Trophoblast cell (in vitro differentiated cells and primary cell): Measurements from ENCODE around the gene CTSE.
A peak's percentile ranks its signal among the peaks of the same experiment; 100 is the strongest.

ENCODE experiments used
- DNase-seq, 2 donors: peaks; one replicate each; pipeline ENCODE4 v3.0.0-alpha.2; 2016
- H2AFZ ChIP-seq: 2 replicates; pipeline ENCODE4 v1.6.1; 2013; ENCODE audit warnings: low read length, moderate library complexity, mild to moderate bottlenecking; ENCODE audit not compliant: insufficient read depth, poor library complexity
- H2AK5ac ChIP-seq: 2 replicates; pipeline ENCODE4 v1.6.1; 2013; ENCODE audit warnings: mild to moderate bottlenecking, low read length
- H2BK120ac ChIP-seq: 2 replicates; pipeline ENCODE4 v1.6.1; 2013; ENCODE audit warnings: low read length, mild to moderate bottlenecking, moderate library complexity; ENCODE audit not compliant: insufficient read depth, poor library complexity
- H2BK12ac ChIP-seq: 2 replicates; pipeline ENCODE4 v1.6.1; 2013; ENCODE audit warnings: mild to moderate bottlenecking, low read length, moderate library complexity
- H2BK5ac ChIP-seq: 2 replicates; pipeline ENCODE4 v1.6.1; 2013; ENCODE audit warnings: low read length, low read depth, moderate library complexity, mild to moderate bottlenecking; ENCODE audit not compliant: poor library complexity
- H3K14ac ChIP-seq: 2 replicates; pipeline ENCODE4 v1.6.1; 2013; ENCODE audit warnings: mild to moderate bottlenecking, low read length
- H3K18ac ChIP-seq: 2 replicates; pipeline ENCODE4 v1.6.1; 2013; ENCODE audit warnings: mild to moderate bottlenecking, low read length
- H3K23ac ChIP-seq: 2 replicates; pipeline ENCODE4 v1.6.1; 2013; ENCODE audit warnings: low read length
- H3K27ac ChIP-seq: 2 replicates; pipeline ENCODE4 v1.5.1; 2013; ENCODE audit warnings: low read depth, mild to moderate bottlenecking, inconsistent platforms, low read length, moderate library complexity
- H3K27me3 ChIP-seq: 2 replicates; pipeline ENCODE4 v1.6.1; 2013; ENCODE audit warnings: inconsistent platforms, mild to moderate bottlenecking, low read length, moderate library complexity; ENCODE audit not compliant: insufficient read depth
- H3K36me3 ChIP-seq, 2 experiments: 1 replicate in 1 of 2; 2 replicates in 1 of 2; pipeline ENCODE4 v1.6.1; 2013; ENCODE audit warnings: low read length in 2 of 2, mild to moderate bottlenecking in 2 of 2, moderate library complexity in 1 of 2; ENCODE audit not compliant: insufficient read depth in 2 of 2, control insufficient read depth in 1 of 2
- H3K4ac ChIP-seq: 2 replicates; pipeline ENCODE4 v1.6.1; 2013; ENCODE audit warnings: low read depth, mild to moderate bottlenecking, low read length, moderate library complexity
- H3K4me1 ChIP-seq, 2 experiments: 1 replicate in 1 of 2; 2 replicates in 1 of 2; pipeline ENCODE4 v1.6.1; 2013; ENCODE audit warnings: low read length in 2 of 2, mild to moderate bottlenecking in 2 of 2, moderate library complexity in 1 of 2; ENCODE audit not compliant: insufficient read depth in 2 of 2, control insufficient read depth in 1 of 2
- H3K4me2 ChIP-seq: 2 replicates; pipeline ENCODE4 v1.6.1; 2013; ENCODE audit warnings: inconsistent platforms, mild to moderate bottlenecking, low read length, moderate library complexity
- H3K4me3 ChIP-seq: 2 replicates; pipeline ENCODE4 v1.5.1; 2013; ENCODE audit warnings: mild to moderate bottlenecking, low read depth, low read length, inconsistent platforms
- H3K79me1 ChIP-seq: one replicate; pipeline ENCODE4 v1.6.1; 2013; ENCODE audit warnings: low read length
- H3K79me2 ChIP-seq: 2 replicates; pipeline ENCODE4 v1.6.1; 2013; ENCODE audit warnings: low read length, mild to moderate bottlenecking; ENCODE audit not compliant: control insufficient read depth, insufficient read depth, poor library complexity
- H3K9ac ChIP-seq: 2 replicates; pipeline ENCODE4 v1.6.1; 2013; ENCODE audit warnings: mild to moderate bottlenecking, low read length
- H3K9me3 ChIP-seq: 2 replicates; pipeline ENCODE4 v1.6.1; 2013; ENCODE audit warnings: low read depth, mild to moderate bottlenecking, control low read depth, inconsistent platforms, low read length; ENCODE audit not compliant: insufficient read depth
- H4K12ac ChIP-seq: 2 replicates; pipeline ENCODE4 v1.6.1; 2013; ENCODE audit warnings: low read depth, mild to moderate bottlenecking, low read length, moderate library complexity
- H4K8ac ChIP-seq: 2 replicates; pipeline ENCODE4 v1.6.1; 2013; ENCODE audit warnings: low read depth, mild to moderate bottlenecking, low read length, moderate library complexity
- H4K91ac ChIP-seq: one replicate; pipeline ENCODE4 v1.6.1; 2013; ENCODE audit warnings: low read depth, mild to moderate bottlenecking, low read length, moderate library complexity
- WGBS: extraction: QIAGEN DNeasy Blood & Tissue Kit; methylation state at CpG from one replicate; pipeline ENCODE4 v1.1.7; 2013; ENCODE audit warnings: missing lambda C conversion rate; ENCODE audit not compliant: insufficient read length, insufficient coverage; ENCODE audit errors: extremely low coverage; 5-methylcytosine and 5-hydroxymethylcytosine counted together

Gene CTSE

DNA sequence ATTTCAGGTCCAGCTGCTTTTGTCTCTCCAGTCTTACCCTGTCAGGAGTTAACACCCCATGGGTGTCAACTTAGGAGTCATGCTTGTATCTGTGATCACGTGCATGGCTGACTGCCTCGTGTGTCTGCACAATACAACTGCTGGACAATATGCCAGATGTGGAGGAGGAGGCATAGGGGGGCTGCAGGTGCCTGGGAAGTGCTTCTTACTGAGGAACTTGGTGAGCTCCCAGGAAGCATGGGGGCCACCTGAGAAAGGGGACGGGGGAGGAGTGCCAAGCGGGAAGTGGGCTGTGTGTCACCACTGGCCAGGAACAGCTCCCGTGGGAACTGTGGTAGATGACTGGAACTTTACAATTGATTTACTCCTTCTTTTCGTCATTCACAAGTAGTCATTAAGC lies 38.8 kb upstream of the CTSE start:
- H3K23ac ChIP-seq, result no peak overlapping the region
- peaks cover 6% of the 10 kb centered on the region for H3K9me3 ChIP-seq

DNA sequence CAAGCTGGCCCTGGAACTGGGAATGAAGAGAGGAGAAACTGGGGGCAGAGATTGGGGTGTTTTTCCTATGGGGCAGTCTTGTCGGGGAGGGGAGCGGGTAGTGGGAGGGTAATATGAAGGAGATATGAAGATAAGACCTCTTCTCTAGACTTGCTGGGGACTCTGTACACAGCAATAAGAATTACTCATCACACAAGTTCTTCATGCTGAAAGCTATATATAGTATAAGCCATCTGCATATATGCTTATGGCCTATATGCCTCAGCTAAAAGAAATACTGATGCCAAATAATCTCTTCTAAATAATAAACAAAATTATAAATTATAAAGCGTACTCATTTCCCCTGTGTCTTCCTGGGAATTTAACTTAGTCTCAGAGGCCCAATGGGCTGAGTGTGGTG lies 37.1 kb upstream of the CTSE start:
- WGBS, result no CpG with 5 or more reads among the region's 3 CpGs
- peak overlapping the region; percentile 93 for H4K91ac ChIP-seq
- no peak overlapping the region for H2AFZ ChIP-seq
- no peak overlapping the region for H3K18ac ChIP-seq
- H3K4me1 ChIP-seq, result peaks cover 12 to 21% of the 10 kb centered on the region in 2 experiments
- peak overlapping the region; percentile 78 for H2BK5ac ChIP-seq
- H3K14ac ChIP-seq, result peak overlapping the region; percentile 73
- H4K12ac ChIP-seq, result no peak overlapping the region
- no peak overlapping the region for H3K4me2 ChIP-seq
- no peak overlapping the region for H3K23ac ChIP-seq
- H2AK5ac ChIP-seq, result no peak overlapping the region
- peak overlapping the region; percentile 77 for H2BK120ac ChIP-seq
- H3K9ac ChIP-seq, result no peak overlapping the region
- no peak overlapping the region for H4K8ac ChIP-seq
- no peaks in the 10 kb centered on the region for H3K36me3 ChIP-seq
- peaks cover 6% of the 10 kb centered on the region for H3K9me3 ChIP-seq
- H3K79me2 ChIP-seq, result peaks cover 7% of the 10 kb centered on the region
- H2BK12ac ChIP-seq, result peak overlapping the region; percentile 97
- peaks cover 16% of the 10 kb centered on the region for H3K79me1 ChIP-seq
- no peak overlapping the region for H3K4ac ChIP-seq
- no peak overlapping the region for H3K27ac ChIP-seq
- no peak overlapping the region for H3K4me3 ChIP-seq
- no peaks in the 10 kb centered on the region for H3K27me3 ChIP-seq
- DNase-seq, result no peak

More for the DNA sequence above, 38.8 kb upstream of the CTSE start:
- H3K36me3 ChIP-seq, result no peaks in the 10 kb centered on the region
- H3K4me2 ChIP-seq, result no peak overlapping the region
- H2BK12ac ChIP-seq, result peak overlapping the region; percentile 35
- H2AK5ac ChIP-seq, result no peak overlapping the region
- H3K79me2 ChIP-seq, result peaks cover 7% of the 10 kb centered on the region
- H4K91ac ChIP-seq, result no peak overlapping the region
- no peak overlapping the region for H3K14ac ChIP-seq
- H3K79me1 ChIP-seq, result peaks cover 16% of the 10 kb centered on the region
- no peak overlapping the region for H3K9ac ChIP-seq
- H3K27me3 ChIP-seq, result no peaks in the 10 kb centered on the region
- H2AFZ ChIP-seq, result no peak overlapping the region
- no peak overlapping the region for H3K4me3 ChIP-seq
- H3K4me1 ChIP-seq, result peaks cover 12 to 21% of the 10 kb centered on the region in 2 experiments
- no peak overlapping the region for H3K18ac ChIP-seq
- H2BK120ac ChIP-seq, result no peak overlapping the region
- no CpG with 5 or more reads among the region's 6 CpGs for WGBS
- H4K12ac ChIP-seq, result no peak overlapping the region
- H4K8ac ChIP-seq, result no peak overlapping the region
- no peak overlapping the region for H2BK5ac ChIP-seq
- DNase-seq, result no peak
- H3K27ac ChIP-seq, result no peak overlapping the region
- no peak overlapping the region for H3K4ac ChIP-seq

DNA sequence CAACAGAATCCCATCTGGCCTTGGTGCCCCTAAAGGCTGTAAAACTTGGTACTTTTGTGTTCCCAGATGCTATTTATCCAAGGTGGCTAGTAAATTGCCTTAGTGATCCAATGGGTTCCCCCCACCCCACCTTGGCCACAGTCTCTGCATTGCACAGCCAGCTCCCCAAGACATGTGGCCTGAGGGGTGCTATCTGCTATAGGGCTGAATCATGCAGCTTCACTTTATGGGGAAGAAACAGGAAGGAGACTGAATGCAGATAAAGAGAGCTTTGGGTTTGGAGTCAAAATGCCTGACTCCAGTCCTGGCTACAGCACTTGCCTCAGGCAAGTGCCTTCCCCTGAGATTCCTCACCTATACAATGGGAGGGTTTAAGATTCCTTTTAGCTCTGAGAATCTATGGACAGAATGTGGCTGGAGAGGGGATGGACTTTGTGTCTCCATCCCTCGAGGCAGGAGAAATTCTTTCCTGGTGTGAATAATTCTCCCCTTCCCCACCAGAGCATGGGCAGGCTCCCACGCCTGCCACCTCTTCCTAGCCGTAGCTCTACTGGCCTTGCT lies 35.7 kb upstream of the CTSE start:
- peak overlapping the region; percentile 64 for H4K8ac ChIP-seq
- peak overlapping the region; percentile 85 for H3K27ac ChIP-seq
- no peak overlapping the region for H2AFZ ChIP-seq
- no peak overlapping the region for H3K9ac ChIP-seq
- H3K4ac ChIP-seq, result no peak overlapping the region
- H3K4me2 ChIP-seq, result peak overlapping the region; percentile 15
- no peak overlapping the region for H2AK5ac ChIP-seq
- DNase-seq, result peak; percentile 67 to 88
- H4K91ac ChIP-seq, result peak overlapping the region; percentile 97
- H3K18ac ChIP-seq, result no peak overlapping the region
- peaks cover 7% of the 10 kb centered on the region for H3K79me2 ChIP-seq
- peaks cover 6% of the 10 kb centered on the region for H3K9me3 ChIP-seq
- H4K12ac ChIP-seq, result no peak overlapping the region
- H3K27me3 ChIP-seq, result no peaks in the 10 kb centered on the region
- no CpG with 5 or more reads among the region's 3 CpGs for WGBS
- H3K79me1 ChIP-seq, result peaks cover 16% of the 10 kb centered on the region
- H2BK5ac ChIP-seq, result peak overlapping the region; percentile 68
- H3K14ac ChIP-seq, result peak overlapping the region; percentile 86
- no peak overlapping the region for H3K4me3 ChIP-seq
- no peaks in the 10 kb centered on the region for H3K36me3 ChIP-seq
- peaks cover 12 to 23% of the 10 kb centered on the region in 2 experiments for H3K4me1 ChIP-seq
- H2BK12ac ChIP-seq, result peak overlapping the region; percentile 82
- peak overlapping the region; percentile 85 for H2BK120ac ChIP-seq
- no peak overlapping the region for H3K23ac ChIP-seq

DNA sequence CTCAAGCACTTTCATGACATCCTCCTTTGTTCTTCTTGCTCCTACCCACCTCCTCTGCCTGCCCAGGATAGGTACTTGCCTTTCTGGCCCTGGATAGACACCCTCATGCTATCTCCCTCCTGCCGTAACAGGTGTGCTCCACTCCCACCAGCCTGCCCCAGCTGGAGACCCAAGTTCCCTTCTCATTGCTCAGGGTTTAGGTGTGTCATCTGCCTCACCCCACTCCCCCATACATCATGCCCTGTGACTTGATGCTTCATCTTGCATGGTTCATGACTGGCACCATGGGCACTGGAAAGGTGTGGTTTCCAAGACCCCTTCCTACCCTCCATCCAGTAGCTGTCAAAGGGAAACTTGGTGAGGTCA lies 35.2 kb upstream of the CTSE start:
- Histone ChIP-seq H3K4me1 (peaks cover 12 to 23% of the 10 kb centered on the region in 2 experiments), H3K18ac (peak overlapping the region; percentile 52), H2BK5ac (peak overlapping the region; percentile 68), H3K36me3 (no peaks in the 10 kb centered on the region), H3K4me3 (no peak overlapping the region), H2AFZ (no peak overlapping the region), H3K9ac (no peak overlapping the region), H2AK5ac (peak overlapping the region; percentile 63), H2BK120ac (peak overlapping the region; percentile 85), H4K91ac (peak overlapping the region; percentile 97), H3K27me3 (no peaks in the 10 kb centered on the region), H3K27ac (peak overlapping the region; percentile 85), H3K14ac (peak overlapping the region; percentile 86), H3K79me2 (peaks cover 7% of the 10 kb centered on the region), H3K79me1 (peaks cover 16% of the 10 kb centered on the region), H3K9me3 (peaks cover 6% of the 10 kb centered on the region), H4K12ac (no peak overlapping the region), H3K4ac (peak overlapping the region; percentile 2), H2BK12ac (peak overlapping the region; percentile 82), H3K23ac (peak overlapping the region; percentile 99), H4K8ac (peak overlapping the region; percentile 64), H3K4me2 (no peak overlapping the region)
- no CpG with 5 or more reads among the region's 1 CpG for WGBS
- no peak for DNase-seq
